GM19025 (cell line): ENCODE results near the gene NKD2.

Experiments used
- ATAC-seq: cut with Tn5 transposase; IDR thresholded peaks from one replicate; pipeline ENCODE4 v1.9.1; 2021; ENCODE audit warnings: mild to moderate bottlenecking, low read depth, moderate library complexity; ENCODE audit not compliant: unreplicated experiment

NKD2 gene

GRCh38 chr5:978054-978453 lies 30.5 kb upstream of the NKD2 start:
- ATAC-seq = no peak

- ATAC-seq = no peak
Observed at GRCh38 chr5:978693-979092, 29.9 kb upstream of the NKD2 start.

- ATAC-seq = no peak
Observed at GRCh38 chr5:979100-979817, 29.3 kb upstream of the NKD2 start.

GRCh38 chr5:980001-980588 lies 28.5 kb upstream of the NKD2 start:
- ATAC-seq = no peak

GRCh38 chr5:980966-981365 lies 27.6 kb upstream of the NKD2 start:
- ATAC-seq = no peak

- ATAC-seq = no peak
Observed at GRCh38 chr5:981456-981855, 27.1 kb upstream of the NKD2 start.

GRCh38 chr5:982377-983237 lies 26.0 kb upstream of the NKD2 start:
- no peak for ATAC-seq

- no peak for ATAC-seq
Observed at GRCh38 chr5:983238-983524, 25.4 kb upstream of the NKD2 start.

GRCh38 chr5:983568-983967 lies 25.0 kb upstream of the NKD2 start:
- no peak for ATAC-seq

GRCh38 chr5:984774-985173 lies 23.8 kb upstream of the NKD2 start:
- ATAC-seq = no peak

- ATAC-seq = no peak
Observed at GRCh38 chr5:987761-988160, 20.8 kb upstream of the NKD2 start.

GRCh38 chr5:988322-988721 lies 20.3 kb upstream of the NKD2 start:
- ATAC-seq = no peak

GRCh38 chr5:989961-990530 lies 18.6 kb upstream of the NKD2 start:
- ATAC-seq = no peak

- ATAC-seq = no peak
Observed at GRCh38 chr5:991472-992267, 16.9 kb upstream of the NKD2 start.

GRCh38 chr5:994272-994607 lies 14.4 kb upstream of the NKD2 start:
- no peak for ATAC-seq

GRCh38 chr5:994821-995220 lies 13.8 kb upstream of the NKD2 start:
- ATAC-seq = no peak

GRCh38 chr5:995318-995717 lies 13.3 kb upstream of the NKD2 start:
- ATAC-seq = no peak

GRCh38 chr5:997001-997474 lies 11.6 kb upstream of the NKD2 start:
- ATAC-seq = no peak

- no peak for ATAC-seq
Observed at GRCh38 chr5:997711-998110, 10.9 kb upstream of the NKD2 start.

- no peak for ATAC-seq
Observed at GRCh38 chr5:998246-999031, 10.2 kb upstream of the NKD2 start.
